HL-60/S4 (cell line): ENCODE measurements around the gene CEBPA.

Experiments used
- in situ Hi-C: fragments of 300-500 bp; cut with MboI; formaldehyde crosslinking; loops from 2 replicates; pipeline ENCODE4 v1.14.3; 2022; ENCODE audit warnings: low sequenced_read_pairs

CEBPA gene

DNA sequence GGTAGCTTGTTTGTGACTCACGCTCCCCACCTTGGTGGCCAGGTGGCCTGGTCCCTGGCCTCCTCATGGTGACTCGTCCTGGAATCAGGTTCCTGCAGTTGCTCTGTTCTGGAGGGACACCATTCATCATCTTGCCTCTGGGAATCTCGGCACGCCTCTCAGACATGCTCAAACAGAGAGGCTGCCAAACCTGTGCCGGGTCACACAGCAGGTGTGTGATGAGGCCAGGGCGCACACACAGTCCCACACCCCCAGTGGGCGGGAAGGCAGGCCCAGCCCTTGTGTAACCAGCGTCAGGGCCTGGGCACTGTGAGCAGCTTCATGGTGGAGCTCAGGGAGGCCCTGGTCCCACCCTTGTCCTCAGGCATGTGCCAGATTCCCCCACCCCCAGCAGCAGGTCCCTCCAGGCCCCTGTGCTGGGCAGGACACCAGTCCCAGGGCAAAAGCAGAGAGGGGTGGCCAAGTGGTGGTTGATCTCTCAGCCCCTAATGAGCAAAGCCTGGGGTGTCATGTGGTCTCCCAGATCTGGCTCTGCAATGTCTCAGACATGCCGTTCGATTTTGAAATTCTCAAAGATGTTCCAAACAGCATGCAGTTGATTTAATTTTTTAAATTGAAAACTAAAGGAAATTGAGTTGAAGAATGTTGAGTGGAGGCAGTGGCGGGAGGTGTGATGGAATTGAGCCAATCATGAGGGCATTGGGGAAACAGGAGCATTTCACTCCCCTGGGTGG is 12.1 kb downstream of the CEBPA start:
- in situ Hi-C loops, result no loop called here

DNA sequence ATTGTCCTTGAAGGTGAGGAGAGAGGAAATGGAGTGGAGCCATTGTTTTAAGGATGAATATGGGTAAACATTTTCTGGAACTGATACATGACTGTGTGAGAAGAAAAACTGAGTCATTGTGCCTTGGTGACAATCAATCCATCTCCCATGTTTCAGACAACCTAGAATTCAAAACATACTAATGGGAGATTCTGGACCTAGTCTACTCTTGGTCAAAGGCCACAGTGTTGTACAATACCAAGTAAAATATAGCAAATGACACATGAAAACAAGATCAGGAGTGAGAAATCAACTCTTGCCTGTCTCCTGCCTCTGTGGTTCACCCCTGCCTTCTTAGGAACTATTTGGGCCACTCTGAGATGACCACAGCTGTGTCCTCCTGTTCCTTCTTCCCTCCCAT is 13.1 kb downstream of the CEBPA start:
- in situ Hi-C loops, result no loop called here

DNA sequence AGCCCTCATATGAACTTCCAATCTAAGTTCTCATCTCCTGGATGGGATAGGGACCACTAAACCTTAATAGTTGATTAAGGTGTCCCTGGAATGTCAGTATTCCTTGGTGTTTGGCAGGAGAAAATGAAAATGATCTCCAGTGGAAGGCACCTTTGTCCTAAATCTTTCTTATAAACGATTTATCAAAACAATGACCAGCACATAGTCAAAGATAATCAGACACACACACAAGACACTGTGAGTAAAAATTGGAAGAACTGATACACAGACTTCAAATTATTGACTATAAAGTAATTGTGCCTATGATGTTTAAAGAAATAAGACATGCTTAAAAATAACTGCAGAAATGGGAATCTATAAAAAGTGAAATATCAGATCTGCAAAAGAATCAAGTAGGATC is 13.7 kb downstream of the CEBPA start:
- in situ Hi-C loops, result no loop called here

DNA sequence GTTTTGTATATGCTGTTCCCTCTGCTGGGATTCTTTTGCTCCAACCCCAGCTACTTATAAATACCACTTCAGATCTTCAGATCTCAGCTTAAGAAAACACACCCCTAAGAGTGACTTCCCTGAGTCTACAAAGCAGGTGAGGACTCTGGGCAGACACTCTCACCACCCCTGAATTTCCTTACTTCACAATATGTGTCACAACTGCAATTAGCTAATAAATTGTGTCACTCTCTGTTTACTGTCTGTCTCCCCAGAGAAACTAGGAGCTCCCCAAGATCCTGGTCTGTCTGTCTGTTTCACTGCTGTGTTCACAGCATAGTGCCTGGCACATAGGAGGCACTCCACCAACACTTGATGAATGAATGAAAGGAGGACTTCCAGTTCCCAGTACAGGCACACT is 14.4 kb downstream of the CEBPA start:
- in situ Hi-C loops, result no loop called here

DNA sequence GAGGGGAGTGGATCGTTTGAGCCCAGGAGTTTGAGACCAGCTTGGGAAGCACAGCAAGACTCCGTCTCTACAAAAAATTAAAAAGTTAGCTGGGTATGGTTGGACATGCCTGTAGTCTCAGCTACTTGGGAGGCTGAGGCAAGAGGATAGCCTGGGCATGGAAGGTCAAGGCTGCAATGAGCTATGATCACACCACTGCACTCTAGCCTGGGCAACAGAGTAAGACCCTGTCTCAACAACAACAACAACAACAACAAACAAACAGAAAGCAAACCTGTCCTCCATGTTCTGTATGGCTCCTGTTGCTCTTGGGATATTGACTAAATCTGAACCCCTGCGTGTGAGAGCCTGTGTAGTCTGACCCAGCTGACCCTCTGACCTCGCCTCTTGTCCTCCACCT is 14.9 kb downstream of the CEBPA start:
- in situ Hi-C loops, result no loop called here

DNA sequence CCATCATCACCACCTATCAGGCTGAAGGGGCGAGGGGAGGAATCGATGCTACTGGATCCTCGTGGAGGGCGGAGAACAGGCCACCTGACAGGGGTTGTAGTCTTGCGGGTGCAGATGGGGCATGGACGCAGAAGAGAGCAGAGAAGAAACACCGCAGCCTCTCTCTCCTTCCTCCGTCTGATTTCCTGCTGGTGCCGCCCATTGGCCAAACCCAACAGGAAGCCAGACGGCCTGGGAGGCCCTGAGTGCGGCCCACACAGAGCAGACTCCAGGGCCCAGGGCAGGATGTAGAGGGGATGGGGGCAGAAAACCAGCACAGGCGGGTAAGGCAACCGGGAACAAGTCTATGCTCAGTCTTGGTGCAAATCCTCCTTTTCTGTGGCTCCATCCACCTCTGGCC is 15.4 kb downstream of the CEBPA start:
- in situ Hi-C loops, result no loop called here

DNA sequence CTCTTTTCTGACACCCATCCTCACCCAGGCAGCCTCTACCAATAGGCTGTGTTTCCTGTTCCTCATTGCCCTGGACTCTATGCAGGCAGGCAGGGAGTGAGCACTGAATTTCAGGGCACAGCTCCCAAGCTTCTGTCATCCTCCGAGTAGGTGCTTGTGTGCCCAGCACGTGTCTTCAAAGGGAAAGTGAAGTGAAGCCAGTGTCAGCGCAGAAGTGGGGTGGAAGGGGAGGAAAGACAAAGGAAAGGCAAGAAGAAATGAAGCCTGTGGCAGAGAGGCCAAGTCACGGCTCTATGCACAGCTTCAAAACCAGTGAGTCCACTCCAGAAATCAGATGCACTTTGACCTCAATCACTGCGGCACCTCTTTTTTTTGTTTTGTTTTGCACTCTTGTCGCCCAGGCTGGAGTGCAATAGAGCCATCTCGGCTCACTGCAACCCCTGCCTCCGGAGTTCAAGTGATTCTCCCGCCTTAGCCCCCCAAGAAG is 16.9 kb downstream of the CEBPA start:
- in situ Hi-C loops, result no loop called here

DNA sequence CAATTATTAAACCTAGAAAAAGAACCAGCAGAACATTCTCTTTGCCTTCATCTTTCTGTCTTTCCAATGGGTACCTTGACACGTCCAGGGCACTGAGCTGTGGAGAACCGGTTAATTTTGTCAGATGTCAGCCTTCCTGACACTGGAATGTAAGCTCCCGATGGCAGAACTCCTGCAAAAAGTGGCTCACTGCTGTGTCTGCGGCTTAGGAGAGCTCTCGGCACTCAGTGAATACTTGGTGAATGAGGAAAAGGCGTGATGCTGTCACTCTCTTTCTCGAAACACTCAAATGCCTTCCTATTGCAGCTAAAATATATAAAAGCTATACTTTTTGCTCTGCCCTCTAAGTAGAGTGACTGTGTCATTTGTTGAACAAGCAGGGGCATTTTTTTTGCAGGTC is 17.6 kb downstream of the CEBPA start:
- in situ Hi-C loops, result no loop called here

DNA sequence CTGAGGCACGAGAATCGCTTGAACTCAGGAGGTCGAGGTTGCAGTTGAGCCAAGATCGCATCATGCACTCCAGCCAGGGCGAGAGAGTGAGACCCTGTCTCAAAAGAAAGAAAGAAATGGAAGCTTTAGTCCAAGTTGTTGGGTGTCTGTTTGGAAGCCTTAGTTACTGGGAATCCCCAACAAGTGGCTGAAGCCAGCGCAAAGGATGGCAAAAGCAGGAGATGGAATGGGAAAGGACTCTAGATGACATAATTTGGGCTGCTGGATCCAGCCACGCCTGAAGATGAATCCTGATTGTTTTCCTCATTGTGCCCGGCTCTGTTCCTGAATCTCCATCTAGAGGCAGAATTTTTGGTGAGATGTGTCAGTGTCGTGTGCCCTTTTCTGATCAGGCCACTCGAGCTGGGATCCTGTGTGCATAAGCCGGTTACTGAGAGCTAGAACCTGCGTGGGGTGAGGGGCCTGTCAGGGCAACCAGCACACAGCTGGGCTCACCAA is 18.1 kb downstream of the CEBPA start:
- in situ Hi-C loops, result no loop called here

DNA sequence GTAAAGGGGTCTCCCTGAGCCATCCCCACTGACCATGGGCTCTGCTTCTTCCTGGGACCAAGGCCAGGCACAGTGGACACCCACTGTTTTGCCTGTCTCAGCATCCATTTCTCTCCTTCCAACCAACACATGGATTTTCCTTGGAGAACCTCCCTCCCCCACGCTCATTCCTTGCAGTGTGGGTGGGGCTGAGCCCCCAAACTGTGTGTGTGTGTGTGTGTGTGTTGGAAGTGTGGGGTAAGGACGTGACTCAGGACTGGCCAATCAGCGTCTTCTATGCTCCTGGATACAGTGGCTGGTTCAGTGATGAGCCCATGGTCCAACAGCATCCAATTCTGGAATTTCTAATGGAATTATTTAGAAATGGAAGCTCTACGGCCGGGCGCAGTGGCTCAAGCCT is 18.7 kb downstream of the CEBPA start:
- in situ Hi-C loops, result no loop called here

DNA sequence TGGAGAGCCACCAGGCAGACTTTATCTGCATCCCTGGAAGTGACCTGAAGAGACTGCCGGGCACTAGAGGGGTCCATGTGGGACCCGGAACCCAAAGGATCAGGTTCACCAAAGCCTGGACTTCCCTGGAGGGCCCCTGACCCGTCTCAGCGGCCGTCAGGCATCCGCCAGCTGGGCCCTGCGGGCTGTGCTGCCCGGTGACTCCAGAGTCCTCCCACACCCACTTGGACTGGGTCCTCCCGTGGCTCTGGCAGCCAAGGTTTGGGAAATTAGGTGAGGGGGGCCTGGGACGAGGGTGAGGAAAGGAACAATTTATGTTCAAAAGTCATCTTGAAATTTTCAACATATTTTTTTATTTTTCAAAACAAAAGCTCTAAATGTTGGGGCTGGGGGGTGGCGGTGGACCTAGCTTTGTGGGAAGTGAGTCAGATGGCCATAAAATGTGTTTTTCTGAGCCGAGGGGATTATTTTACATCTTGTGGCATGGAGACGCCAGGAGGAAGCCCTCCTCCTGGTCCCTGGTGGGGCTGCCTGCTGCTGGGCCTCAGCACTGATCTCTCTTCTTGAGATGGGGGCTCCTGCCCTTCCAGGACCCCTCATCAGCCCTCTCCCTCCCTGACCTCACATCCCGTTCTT is 20.2 kb downstream of the CEBPA start:
- in situ Hi-C loops, result no loop called here

DNA sequence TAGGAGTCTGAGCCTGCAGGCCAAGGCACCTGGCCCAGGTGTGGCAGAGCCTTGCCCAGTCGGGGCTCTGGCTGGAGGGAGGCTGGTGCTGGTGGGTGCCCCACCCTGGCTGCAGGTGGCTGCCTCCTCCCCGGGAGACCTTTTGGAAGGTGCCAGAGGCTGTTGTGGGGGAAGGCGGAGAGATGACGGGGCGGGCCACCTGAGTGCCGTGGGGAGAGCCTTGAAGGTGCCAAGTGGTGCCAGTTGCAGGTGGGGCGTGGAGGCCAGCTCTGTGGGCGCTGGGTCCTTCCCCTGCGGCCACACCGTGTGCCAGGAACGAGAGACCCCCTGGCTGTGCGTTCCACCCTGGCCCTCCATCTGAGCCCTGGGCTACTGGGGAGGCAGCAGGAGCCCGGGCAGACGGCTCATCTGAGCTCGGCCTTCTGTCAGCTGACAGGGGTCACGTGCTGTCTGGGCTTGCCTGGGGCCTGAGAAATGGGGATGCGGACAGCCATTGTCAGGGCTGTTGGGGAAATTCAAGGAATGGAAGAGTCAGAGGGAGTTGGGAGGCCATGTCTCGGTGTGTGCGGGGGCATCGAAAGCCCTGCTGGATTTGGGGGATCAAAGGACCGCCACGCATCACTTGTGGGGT is 20.9 kb downstream of the CEBPA start:
- in situ Hi-C loops, result no loop called here

DNA sequence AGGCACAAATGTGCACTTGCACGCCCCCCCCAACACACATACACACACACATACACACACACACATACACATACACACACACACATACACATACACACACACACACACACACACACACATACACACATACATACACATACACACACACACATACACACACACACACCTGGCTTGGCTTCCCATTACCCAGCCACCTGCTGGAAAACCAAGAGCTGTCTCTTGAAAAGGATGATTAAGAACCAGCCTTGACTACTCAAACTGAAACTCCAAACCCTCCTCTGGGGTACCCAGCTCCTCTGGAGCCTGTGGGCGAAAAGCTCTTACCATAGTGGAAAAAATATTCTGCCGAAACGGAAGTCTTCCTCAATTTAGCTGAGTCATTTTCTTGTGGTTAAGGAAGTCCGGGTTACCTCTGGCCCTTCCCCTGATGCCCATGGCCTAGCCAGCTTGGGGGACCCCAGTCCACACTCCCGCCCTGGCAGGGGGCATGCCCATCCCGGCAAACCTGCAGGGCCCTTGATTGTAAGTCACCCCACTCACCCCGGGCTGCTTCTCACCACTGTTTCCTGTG is 21.9 kb downstream of the CEBPA start:
- in situ Hi-C loops, result no loop called here

DNA sequence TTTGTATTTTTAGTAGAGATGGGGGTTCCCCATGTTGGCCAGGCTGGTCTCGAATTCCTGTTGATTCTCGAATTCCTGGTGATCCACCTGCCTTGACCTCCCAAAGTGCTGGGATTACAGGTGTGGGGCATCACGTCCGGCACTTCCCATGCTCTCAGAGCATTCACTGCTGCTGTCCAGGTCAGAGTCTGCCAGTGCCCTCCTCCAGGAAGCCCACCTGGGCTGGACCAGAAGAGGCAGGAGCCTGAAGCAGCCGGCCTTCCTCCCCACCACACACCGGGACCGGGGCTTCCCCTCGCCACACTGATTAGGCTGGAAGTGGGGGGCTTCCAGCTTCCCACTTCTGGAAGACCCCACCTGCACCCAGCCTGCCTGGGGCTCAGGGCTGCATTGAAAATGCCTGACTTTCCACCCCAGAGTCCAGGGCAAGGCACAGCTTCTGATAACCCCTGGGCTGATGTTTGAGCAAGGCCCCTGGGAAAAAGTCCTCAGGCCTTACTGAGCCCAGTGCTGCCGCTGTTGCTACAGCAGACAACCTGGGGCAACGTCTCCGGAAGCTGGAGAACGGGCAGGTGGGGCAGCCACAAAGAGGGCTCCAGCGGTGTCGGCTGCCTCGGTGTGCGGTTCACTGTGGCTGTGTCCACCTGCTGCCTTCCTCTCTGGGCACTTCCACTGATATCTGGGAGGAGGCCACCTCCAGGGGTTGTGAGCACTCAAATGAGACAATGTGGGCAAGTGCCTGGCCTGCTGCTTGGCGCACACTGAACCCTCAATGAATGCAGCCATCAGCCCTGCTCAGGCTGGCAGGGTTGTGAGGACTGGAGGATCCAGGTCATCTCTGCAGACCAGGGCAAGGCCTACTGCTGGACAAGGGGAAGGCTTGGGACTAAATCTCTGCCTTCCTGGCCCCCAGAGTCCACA is 22.6 kb downstream of the CEBPA start:
- in situ Hi-C loops, result no loop called here

DNA sequence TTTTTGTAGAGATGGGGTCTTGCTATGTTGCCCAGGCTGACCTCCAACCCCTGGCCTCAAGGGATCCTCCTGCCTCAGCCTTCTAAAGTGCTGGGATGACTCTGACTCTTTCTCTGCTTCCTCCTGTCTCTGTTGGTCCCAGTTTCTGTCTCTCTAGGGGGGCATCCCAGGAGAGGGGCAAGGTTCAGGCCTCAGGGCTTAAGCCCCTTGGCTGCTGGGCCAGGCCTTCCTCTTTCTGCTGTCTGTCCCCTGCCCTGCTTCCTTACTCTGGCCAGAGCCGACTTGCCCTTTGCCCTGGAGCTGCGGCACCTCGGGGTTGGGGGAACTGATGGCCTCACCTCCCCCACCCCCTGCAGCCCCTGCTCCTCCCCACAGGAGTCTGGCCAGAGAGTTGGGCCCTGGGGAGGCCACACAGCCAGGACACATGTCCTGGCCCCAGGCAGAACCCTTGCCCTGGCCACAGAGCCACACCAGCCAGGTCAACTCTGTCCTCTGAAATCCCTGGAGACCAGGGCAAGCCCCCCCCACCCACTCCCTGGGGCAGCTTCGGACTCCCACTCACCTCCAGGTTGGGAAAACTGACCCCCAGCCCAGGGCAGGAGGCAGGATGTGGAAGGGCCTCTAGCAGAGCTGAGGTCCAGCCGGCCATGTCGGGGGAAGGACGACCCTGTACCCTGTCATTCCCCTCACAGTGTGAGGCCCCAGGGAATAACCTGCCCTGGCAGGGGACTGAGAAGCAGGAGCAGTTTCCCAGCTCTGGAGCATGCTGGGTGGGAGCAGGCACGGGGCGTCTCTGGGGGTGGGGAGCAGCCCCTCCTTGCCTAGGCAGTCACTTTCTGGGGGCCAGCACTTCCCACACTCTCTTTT is 23.7 kb downstream of the CEBPA start:
- in situ Hi-C loops, result no loop called here

DNA sequence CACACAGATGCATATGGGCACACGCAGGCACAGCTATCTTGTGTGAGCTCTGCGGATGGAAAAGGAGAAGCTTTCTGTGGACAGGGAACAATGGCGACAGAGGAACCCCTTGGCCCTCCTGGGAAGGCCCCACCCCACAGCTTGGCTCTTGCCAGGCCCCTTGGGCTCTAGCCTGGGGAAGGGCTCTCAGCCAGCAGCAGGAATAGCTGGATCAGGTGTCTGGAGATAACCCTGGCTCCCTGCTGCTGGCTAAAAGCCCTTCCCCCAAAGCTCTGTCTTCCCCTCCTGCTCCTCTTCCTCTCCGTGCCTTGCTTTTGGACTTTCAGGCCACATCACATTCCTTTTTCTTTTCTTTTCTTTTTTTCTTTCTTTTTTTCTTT is 24.3 kb downstream of the CEBPA start:
- in situ Hi-C loops, result no loop called here

DNA sequence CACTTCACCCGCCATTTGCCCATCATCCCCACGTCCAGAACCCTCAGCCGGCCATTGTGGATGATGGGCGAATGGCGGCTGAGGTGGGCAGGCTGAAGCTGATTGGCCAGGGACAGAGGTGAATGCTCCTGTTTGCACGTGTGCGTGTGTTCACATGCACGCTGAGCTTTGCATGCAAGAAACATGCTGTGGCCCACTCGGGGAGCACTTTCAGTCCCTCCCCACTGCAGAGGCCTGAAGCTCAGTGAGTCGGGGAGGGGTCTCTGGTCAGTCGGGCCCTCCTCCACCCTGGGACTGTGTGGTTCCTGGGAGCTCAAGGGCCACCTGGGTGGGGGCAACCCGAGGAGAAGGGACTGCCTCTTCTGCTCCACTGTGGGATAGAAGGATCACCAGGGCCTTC is 24.9 kb downstream of the CEBPA start:
- in situ Hi-C loops, result no loop called here

DNA sequence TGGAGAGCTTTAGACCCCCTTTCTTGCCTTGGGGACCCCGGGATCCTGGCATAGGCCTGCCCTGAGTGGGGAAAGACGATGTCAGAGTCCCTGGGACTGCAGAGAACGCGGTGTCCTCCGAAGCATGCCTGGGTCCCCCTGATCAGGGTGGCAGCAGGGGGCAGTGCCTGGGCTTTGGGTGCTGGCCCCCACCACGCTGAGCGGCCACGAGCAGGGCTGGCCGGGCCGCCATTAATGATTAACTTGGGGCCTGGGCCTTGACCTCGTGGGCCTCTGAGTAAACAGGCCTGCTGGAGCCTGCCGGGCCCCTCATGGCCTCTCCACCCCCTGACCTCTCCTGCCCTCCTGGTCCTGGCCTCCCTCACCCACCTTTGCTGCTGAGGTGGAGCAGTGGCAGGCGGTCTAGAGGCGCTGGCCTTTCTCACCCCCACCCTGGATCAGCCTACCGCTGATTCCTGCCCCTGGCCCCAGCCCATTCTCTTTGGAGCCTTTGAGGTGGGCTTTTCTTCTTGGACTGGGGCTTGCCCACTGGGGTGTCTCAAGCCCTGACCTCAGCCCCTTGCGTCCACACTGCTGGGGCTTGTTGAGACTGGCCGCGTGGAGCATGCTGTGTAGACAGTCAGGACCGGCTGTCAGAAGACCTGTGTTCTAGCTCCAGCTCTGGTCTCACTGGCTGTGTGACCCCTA is 26.3 kb downstream of the CEBPA start:
- in situ Hi-C loops, result no loop called here

DNA sequence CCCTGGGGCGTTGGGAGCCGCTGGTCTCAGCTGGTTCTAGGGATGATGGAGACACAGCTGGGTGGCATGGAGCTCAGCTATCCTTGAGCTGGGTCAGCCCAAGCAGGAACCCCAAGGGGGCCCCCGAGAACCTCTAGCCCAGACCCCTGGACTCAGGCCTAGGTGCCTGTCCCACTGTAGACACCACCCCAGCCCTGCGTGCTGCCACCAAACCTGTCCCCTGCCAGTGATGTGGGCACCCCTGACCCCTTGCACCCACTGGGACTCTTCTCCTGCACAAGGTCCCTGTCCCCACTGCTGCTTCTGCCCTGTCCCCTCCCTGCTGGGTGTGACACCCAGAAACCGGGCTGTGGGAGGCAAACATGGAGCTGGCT is 26.8 kb downstream of the CEBPA start:
- in situ Hi-C loops, result no loop called here
